ENCODE measurements around the gene ADAM11. TPM values are rescaled to one million over a fixed set of nuclear protein-coding genes. Genes with fewer than 3 reads are reported as not detected.
"Not testable (repeated sequence)": the region's sequence is repeated elsewhere in the genome, so short reads cannot be mapped to it uniquely, and the experiment has no call there.

ADAM11 gene
- 1 to 10 TPM in 1 of 2 donors, under 1 TPM in 1; 0.41 to 5.7 TPM for total RNA-seq

- H3K27me3 ChIP-seq (replicated peaks; ENCODE audit: insufficient read depth): no peaks in the 10 kb centered on the region
- no peaks in the 10 kb centered on the region for H3K9me3 ChIP-seq
- H3K4me3 ChIP-seq: peak within 1 kb of the TSS; percentile 70
- no peak for DNase-seq (ENCODE audit: low spot score)
- no peak within 1 kb of the TSS for H3K27ac ChIP-seq
- peaks cover 5 to 11% of the 10 kb centered on the region in 2 donors for H3K4me1 ChIP-seq (ENCODE audit: control insufficient read depth in 1 of 2, low read depth in 2 of 2)
- H3K36me3 ChIP-seq: no peaks in the 10 kb centered on the region
- ATAC-seq (ENCODE audit: insufficient number of reproducible peaks, low FRiP score, low read depth): no peak
- no peak for TF ChIP-seq CTCF (IDR thresholded peaks at IDR 0.05)
These were observed at the start of gene ADAM11 for GRCh38 chr17:44758414-44759085. ADAM11 (plus strand) TSS chr17:44758988; CDS start chr17:44759200, 212 bp downstream.

- no peaks in the 10 kb centered on the region for H3K27me3 ChIP-seq (replicated peaks; ENCODE audit: insufficient read depth)
- TF ChIP-seq CTCF (IDR thresholded peaks at IDR 0.05): no peak
- DNase-seq (ENCODE audit: low spot score) (no peak), ATAC-seq (ENCODE audit: insufficient number of reproducible peaks, low FRiP score, low read depth) (no peak)
- no peaks in the 10 kb centered on the region for H3K9me3 ChIP-seq
- no peak overlapping the region for H3K4me3 ChIP-seq
- no peak overlapping the region for H3K27ac ChIP-seq
- H3K4me1 ChIP-seq (ENCODE audit: control insufficient read depth in 1 of 2, low read depth in 2 of 2): no peaks in the 10 kb centered on the region
- H3K36me3 ChIP-seq: peaks cover 4% of the 10 kb centered on the region
These were observed 39.3 kb upstream of the ADAM11 start for GRCh38 chr17:44719444-44719843.

GRCh38 chr17:44722254-44722653, 36.5 kb upstream of the ADAM11 start:
- no peak overlapping the region for H3K4me3 ChIP-seq
- DNase-seq (ENCODE audit: low spot score): no peak
- H3K27ac ChIP-seq: no peak overlapping the region
- no peaks in the 10 kb centered on the region for H3K4me1 ChIP-seq (ENCODE audit: control insufficient read depth in 1 of 2, low read depth in 2 of 2)
- no peak for TF ChIP-seq CTCF (IDR thresholded peaks at IDR 0.05)
- peaks cover 4% of the 10 kb centered on the region for H3K36me3 ChIP-seq
- ATAC-seq (ENCODE audit: insufficient number of reproducible peaks, low FRiP score, low read depth): no peak
- H3K9me3 ChIP-seq: no peaks in the 10 kb centered on the region
- H3K27me3 ChIP-seq (replicated peaks; ENCODE audit: insufficient read depth): no peaks in the 10 kb centered on the region

- not testable (repeated sequence) for H3K9me3 ChIP-seq; H3K27ac ChIP-seq; H3K36me3 ChIP-seq; H3K4me3 ChIP-seq; ATAC-seq (ENCODE audit: insufficient number of reproducible peaks, low FRiP score, low read depth); DNase-seq (ENCODE audit: low spot score); H3K27me3 ChIP-seq (replicated peaks; ENCODE audit: insufficient read depth); H3K4me1 ChIP-seq (ENCODE audit: control insufficient read depth in 1 of 2, low read depth in 2 of 2)
These were observed 32.7 kb upstream of the ADAM11 start for GRCh38 chr17:44726121-44726520.

GRCh38 chr17:44733753-44734152, 25.0 kb upstream of the ADAM11 start:
- no peak for ATAC-seq (ENCODE audit: insufficient number of reproducible peaks, low FRiP score, low read depth)

More at GRCh38 chr17:44733753-44734152, 25.0 kb upstream of the ADAM11 start:
- Histone ChIP-seq H3K4me1 (ENCODE audit: control insufficient read depth in 1 of 2, low read depth in 2 of 2) (no peaks in the 10 kb centered on the region), H3K9me3 (no peaks in the 10 kb centered on the region), H3K27me3 (replicated peaks; ENCODE audit: insufficient read depth) (no peaks in the 10 kb centered on the region), H3K36me3 (no peaks in the 10 kb centered on the region), H3K27ac (no peak overlapping the region), H3K4me3 (no peak overlapping the region)
- no peak for TF ChIP-seq CTCF (IDR thresholded peaks at IDR 0.05)
- no peak for DNase-seq (ENCODE audit: low spot score)

Measured in thoracic aorta (tissue), 2 donors.